Measurements from ENCODE around the gene UBR4.

Gene UBR4

DNA sequence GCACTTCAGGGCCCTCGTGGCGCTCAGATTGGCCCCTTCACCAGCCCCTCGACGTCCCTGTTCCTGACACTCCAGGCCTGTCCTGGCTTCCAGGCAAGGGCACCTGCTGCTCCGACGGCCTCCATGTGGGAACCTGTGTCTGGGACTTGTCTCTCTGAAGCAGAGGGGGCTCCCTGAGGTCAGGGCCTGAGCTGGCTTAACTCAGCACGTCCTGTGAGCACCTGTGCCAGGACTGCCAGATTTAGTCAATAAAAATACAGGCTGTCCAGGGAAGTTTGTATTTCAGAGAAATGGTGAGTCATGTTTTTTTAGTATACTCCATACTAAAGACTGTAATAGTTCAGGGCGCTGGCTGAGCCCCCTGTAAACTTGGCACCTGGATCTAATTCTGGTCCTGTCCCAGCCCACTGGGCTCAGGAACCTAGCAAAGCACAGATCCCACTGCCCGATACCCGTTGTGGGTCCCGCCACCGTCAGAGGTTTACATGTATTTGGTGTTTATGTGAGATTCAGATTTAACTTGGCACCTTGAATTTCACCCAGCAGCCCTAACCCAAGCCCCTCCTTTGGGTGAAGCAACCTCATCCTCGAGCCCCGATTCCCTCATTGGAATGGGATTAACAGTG is 143.7 kb downstream of the UBR4 start:
- no CpG with 5 or more reads among the region's 14 CpGs for WGBS, 2 donors (ENCODE audit: extremely low coverage in 2 of 2, insufficient read length in 2 of 2, insufficient replicate concordance in 1 of 2)
- H3K27ac ChIP-seq (replicated peaks; ENCODE audit: low read length), result no peak overlapping the region

DNA sequence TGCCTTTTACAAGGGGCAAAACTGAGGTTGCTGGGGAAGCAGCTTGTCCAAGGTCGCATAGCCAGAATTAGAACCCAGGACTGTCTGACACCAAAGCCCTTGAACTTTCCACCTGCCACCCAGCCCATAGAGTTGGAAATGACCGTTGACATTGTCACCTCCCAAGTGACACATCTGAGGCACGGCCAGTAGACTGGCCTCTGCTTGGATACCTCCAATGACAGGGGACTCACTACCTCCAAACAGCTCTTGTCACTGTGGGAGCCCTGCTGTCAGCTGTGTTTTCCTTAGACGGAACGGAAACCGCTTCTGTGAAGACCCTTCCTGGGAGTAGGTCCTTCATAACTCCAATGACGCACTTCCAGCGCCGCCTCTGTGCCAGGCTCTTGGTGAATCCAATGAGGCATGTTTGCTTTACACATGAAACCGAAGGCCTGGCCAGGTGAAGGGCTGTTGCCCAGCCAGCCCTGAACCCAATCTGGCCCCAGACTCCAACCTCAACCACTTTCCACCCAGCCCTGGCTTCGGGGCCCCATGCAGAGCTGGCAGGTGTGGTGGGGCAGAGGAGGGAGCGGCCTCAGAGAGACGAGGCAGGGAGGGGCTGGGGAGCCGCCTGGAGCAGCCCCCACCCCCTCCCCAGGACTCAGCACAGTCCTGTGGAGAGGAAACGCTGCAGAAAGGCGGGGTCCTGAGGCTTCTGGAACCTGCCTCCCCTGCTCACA is 144.4 kb downstream of the UBR4 start:
- peak overlapping the region; percentile 76 for H2AK5ac ChIP-seq (ENCODE audit: low read depth, low read length)
- DNase-seq (ENCODE audit: low spot score), result no peak
- no peaks in the 10 kb centered on the region for H3K79me1 ChIP-seq (ENCODE audit: low read depth, low read length)
- no peaks in the 10 kb centered on the region for H3K27me3 ChIP-seq (ENCODE audit: control insufficient read depth in 3 of 3, insufficient read depth in 3 of 3, low read depth in 1 of 3, low read length in 3 of 3)
- no peak overlapping the region for H2BK5ac ChIP-seq (ENCODE audit: low read length)
- H3K36me3 ChIP-seq (replicated peaks in 1 of 2; ENCODE audit: control insufficient read depth in 2 of 2, insufficient read depth in 2 of 2, low read length in 2 of 2), result no peaks in the 10 kb centered on the region
- peak overlapping the region; percentile 77 for H3K18ac ChIP-seq (ENCODE audit: low read length)
- H4K91ac ChIP-seq (ENCODE audit: low read depth, low read length, poor library complexity), result no peak overlapping the region
- no CpG with 5 or more reads among the region's 16 CpGs for WGBS, 2 donors (ENCODE audit: extremely low coverage in 2 of 2, insufficient read length in 2 of 2, insufficient replicate concordance in 1 of 2)
- H2BK12ac ChIP-seq (ENCODE audit: low read length), result no peak overlapping the region
- no peak overlapping the region for H3K4ac ChIP-seq (ENCODE audit: low read length)
- no peak overlapping the region for H3K4me3 ChIP-seq (ENCODE audit: low read length in 2 of 2)
- no peak overlapping the region for H3K27ac ChIP-seq (replicated peaks; ENCODE audit: low read length)
- H3K9ac ChIP-seq (ENCODE audit: low read depth, low read length, poor library complexity), result no peak overlapping the region
- peak overlapping the region; percentile 20 for H3K23ac ChIP-seq (ENCODE audit: low read depth, low read length, poor library complexity)
- no peak overlapping the region for H3K4me2 ChIP-seq (ENCODE audit: insufficient read depth, low read length, poor library complexity, severe bottlenecking)
- H3K14ac ChIP-seq (ENCODE audit: low read length), result peak overlapping the region; percentile 33
- no peak overlapping the region for H4K8ac ChIP-seq (ENCODE audit: low read depth, low read length)
- H2BK15ac ChIP-seq (ENCODE audit: low read length), result peak overlapping the region; percentile 55
- H2AFZ ChIP-seq (ENCODE audit: low read length), result peak overlapping the region; percentile 74
- peak overlapping the region; percentile 42 for H2BK120ac ChIP-seq (ENCODE audit: low read depth, low read length)
- H3K4me1 ChIP-seq (ENCODE audit: control insufficient read depth in 2 of 2, insufficient read depth in 1 of 2, low read depth in 1 of 2, low read length in 2 of 2), result peaks cover 12 to 16% of the 10 kb centered on the region in 2 donors
- H3K9me3 ChIP-seq (replicated peaks in 1 of 2; ENCODE audit: control insufficient read depth in 2 of 2, insufficient read depth in 1 of 2, low read depth in 1 of 2, low read length in 2 of 2), result no peaks in the 10 kb centered on the region

More for the DNA sequence above, 143.7 kb downstream of the UBR4 start:
- Histone ChIP-seq H3K4me3 (ENCODE audit: low read length in 2 of 2) (no peak overlapping the region), H3K36me3 (replicated peaks in 1 of 2; ENCODE audit: control insufficient read depth in 2 of 2, insufficient read depth in 2 of 2, low read length in 2 of 2) (no peaks in the 10 kb centered on the region), H3K4me2 (ENCODE audit: insufficient read depth, low read length, poor library complexity, severe bottlenecking) (no peak overlapping the region), H3K79me1 (ENCODE audit: low read depth, low read length) (no peaks in the 10 kb centered on the region), H2AK5ac (ENCODE audit: low read depth, low read length) (peak overlapping the region; percentile 76), H2BK15ac (ENCODE audit: low read length) (no peak overlapping the region), H2BK120ac (ENCODE audit: low read depth, low read length) (peak overlapping the region; percentile 42), H2BK12ac (ENCODE audit: low read length) (peak overlapping the region; percentile 97), H3K27me3 (ENCODE audit: control insufficient read depth in 3 of 3, insufficient read depth in 3 of 3, low read depth in 1 of 3, low read length in 3 of 3) (no peaks in the 10 kb centered on the region), H4K91ac (ENCODE audit: low read depth, low read length, poor library complexity) (no peak overlapping the region), H3K18ac (ENCODE audit: low read length) (peak overlapping the region; percentile 77), H3K23ac (ENCODE audit: low read depth, low read length, poor library complexity) (peak overlapping the region; percentile 20), H2AFZ (ENCODE audit: low read length) (peak overlapping the region; percentile 74), H3K9ac (ENCODE audit: low read depth, low read length, poor library complexity) (peak overlapping the region; percentile 36), H3K4ac (ENCODE audit: low read length) (no peak overlapping the region), H2BK5ac (ENCODE audit: low read length) (no peak overlapping the region), H3K14ac (ENCODE audit: low read length) (peak overlapping the region; percentile 33), H3K4me1 (ENCODE audit: control insufficient read depth in 2 of 2, insufficient read depth in 1 of 2, low read depth in 1 of 2, low read length in 2 of 2) (peaks cover 14 to 16% of the 10 kb centered on the region in 2 donors), H4K8ac (ENCODE audit: low read depth, low read length) (no peak overlapping the region), H3K9me3 (replicated peaks in 1 of 2; ENCODE audit: control insufficient read depth in 2 of 2, insufficient read depth in 1 of 2, low read depth in 1 of 2, low read length in 2 of 2) (no peaks in the 10 kb centered on the region)
- no peak for DNase-seq (ENCODE audit: low spot score)

DNA sequence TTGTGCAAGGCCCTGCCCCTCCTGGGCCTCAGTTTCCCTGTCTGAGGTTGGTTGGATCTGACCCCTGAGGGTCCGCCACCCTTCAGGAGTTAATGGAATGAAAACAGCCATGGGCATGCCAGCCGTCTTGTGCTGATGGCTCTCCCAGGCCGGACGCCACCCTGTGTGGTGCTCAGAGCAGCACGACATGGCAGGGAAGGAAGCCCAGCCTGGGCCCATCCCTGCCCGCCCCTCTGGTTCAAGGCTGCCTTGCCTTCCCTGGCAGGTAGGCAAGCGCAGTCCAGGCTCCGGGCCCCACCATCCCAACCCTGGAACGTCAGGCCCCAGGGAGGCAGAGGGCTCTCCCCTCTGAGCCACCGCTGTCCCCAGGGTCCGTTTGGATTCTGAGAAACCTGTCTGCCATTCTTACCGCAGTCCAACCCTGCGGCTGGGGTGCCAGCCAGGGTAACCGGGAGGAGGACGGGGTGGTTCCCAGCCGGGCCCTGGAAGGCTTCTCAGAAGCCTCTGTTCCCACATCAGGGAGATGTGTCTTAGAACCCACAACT is 145.1 kb downstream of the UBR4 start:
- Histone ChIP-seq H4K8ac (ENCODE audit: low read depth, low read length) (no peak overlapping the region), H3K14ac (ENCODE audit: low read length) (no peak overlapping the region), H3K36me3 (replicated peaks in 1 of 2; ENCODE audit: control insufficient read depth in 2 of 2, insufficient read depth in 2 of 2, low read length in 2 of 2) (no peaks in the 10 kb centered on the region), H2BK5ac (ENCODE audit: low read length) (peak overlapping the region; percentile 79), H4K91ac (ENCODE audit: low read depth, low read length, poor library complexity) (no peak overlapping the region), H3K4me3 (ENCODE audit: low read length in 2 of 2) (no peak overlapping the region), H3K18ac (ENCODE audit: low read length) (peak overlapping the region; percentile 46), H2BK120ac (ENCODE audit: low read depth, low read length) (peak overlapping the region; percentile 43), H3K4ac (ENCODE audit: low read length) (no peak overlapping the region), H2AFZ (ENCODE audit: low read length) (no peak overlapping the region), H3K9ac (ENCODE audit: low read depth, low read length, poor library complexity) (peak overlapping the region; percentile 12), H3K79me1 (ENCODE audit: low read depth, low read length) (no peaks in the 10 kb centered on the region), H3K9me3 (replicated peaks in 1 of 2; ENCODE audit: control insufficient read depth in 2 of 2, insufficient read depth in 1 of 2, low read depth in 1 of 2, low read length in 2 of 2) (no peaks in the 10 kb centered on the region), H2BK12ac (ENCODE audit: low read length) (no peak overlapping the region), H3K23ac (ENCODE audit: low read depth, low read length, poor library complexity) (no peak overlapping the region), H3K4me2 (ENCODE audit: insufficient read depth, low read length, poor library complexity, severe bottlenecking) (no peak overlapping the region), H3K4me1 (ENCODE audit: control insufficient read depth in 2 of 2, insufficient read depth in 1 of 2, low read depth in 1 of 2, low read length in 2 of 2) (peaks cover 11 to 16% of the 10 kb centered on the region in 2 donors), H3K27ac (replicated peaks; ENCODE audit: low read length) (no peak overlapping the region), H3K27me3 (ENCODE audit: control insufficient read depth in 3 of 3, insufficient read depth in 3 of 3, low read depth in 1 of 3, low read length in 3 of 3) (no peaks in the 10 kb centered on the region), H2AK5ac (ENCODE audit: low read depth, low read length) (peak overlapping the region; percentile 72), H2BK15ac (ENCODE audit: low read length) (peak overlapping the region; percentile 55)
- no peak for DNase-seq (ENCODE audit: low spot score)
- no CpG with 5 or more reads among the region's 16 CpGs for WGBS, 2 donors (ENCODE audit: extremely low coverage in 2 of 2, insufficient read length in 2 of 2, insufficient replicate concordance in 1 of 2)

DNA sequence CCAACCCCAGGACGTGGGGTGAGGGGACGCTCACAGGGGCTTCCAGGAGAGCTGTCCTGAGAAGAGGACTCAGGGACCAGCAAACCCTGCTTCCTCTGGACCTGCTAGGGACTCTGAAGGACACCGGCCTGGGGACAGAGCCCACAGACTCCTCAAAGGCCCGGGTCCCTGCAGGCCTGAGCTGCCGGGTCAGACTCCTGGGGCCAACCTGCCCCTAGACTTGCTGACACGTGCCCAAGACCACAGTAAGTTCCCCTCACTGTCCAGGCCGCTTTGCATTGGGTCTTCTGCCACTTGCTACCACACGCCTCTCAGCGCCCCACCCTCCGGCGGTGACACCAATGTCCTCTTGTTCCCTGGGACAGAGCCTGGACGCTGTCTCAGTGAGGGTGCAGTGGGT is 146.9 kb downstream of the UBR4 start:
- no peaks in the 10 kb centered on the region for H3K36me3 ChIP-seq (replicated peaks in 1 of 2; ENCODE audit: control insufficient read depth in 2 of 2, insufficient read depth in 2 of 2, low read length in 2 of 2)
- H2AFZ ChIP-seq (ENCODE audit: low read length), result no peak overlapping the region
- H3K9me3 ChIP-seq (replicated peaks in 1 of 2; ENCODE audit: control insufficient read depth in 2 of 2, insufficient read depth in 1 of 2, low read depth in 1 of 2, low read length in 2 of 2), result no peaks in the 10 kb centered on the region
- no peak overlapping the region for H2BK12ac ChIP-seq (ENCODE audit: low read length)
- no peak overlapping the region for H3K4me3 ChIP-seq (ENCODE audit: low read length in 2 of 2)
- DNase-seq (ENCODE audit: low spot score), result no peak
- no peak overlapping the region for H2BK15ac ChIP-seq (ENCODE audit: low read length)
- no peak overlapping the region for H3K4me2 ChIP-seq (ENCODE audit: insufficient read depth, low read length, poor library complexity, severe bottlenecking)
- H3K18ac ChIP-seq (ENCODE audit: low read length), result peak overlapping the region; percentile 44
- no peak overlapping the region for H3K9ac ChIP-seq (ENCODE audit: low read depth, low read length, poor library complexity)
- peaks cover 0 to 5% (median 0%) of the 10 kb centered on the region in 3 experiments for H3K27me3 ChIP-seq (ENCODE audit: control insufficient read depth in 3 of 3, insufficient read depth in 3 of 3, low read depth in 1 of 3, low read length in 3 of 3)
- peak overlapping the region; percentile 17 for H3K23ac ChIP-seq (ENCODE audit: low read depth, low read length, poor library complexity)
- no peaks in the 10 kb centered on the region for H3K79me1 ChIP-seq (ENCODE audit: low read depth, low read length)
- no peak overlapping the region for H4K8ac ChIP-seq (ENCODE audit: low read depth, low read length)
- no peak overlapping the region for H4K91ac ChIP-seq (ENCODE audit: low read depth, low read length, poor library complexity)
- H3K4ac ChIP-seq (ENCODE audit: low read length), result no peak overlapping the region
- peaks cover 11 to 17% of the 10 kb centered on the region in 2 donors for H3K4me1 ChIP-seq (ENCODE audit: control insufficient read depth in 2 of 2, insufficient read depth in 1 of 2, low read depth in 1 of 2, low read length in 2 of 2)
- no peak overlapping the region for H2BK120ac ChIP-seq (ENCODE audit: low read depth, low read length)
- no peak overlapping the region for H3K27ac ChIP-seq (replicated peaks; ENCODE audit: low read length)
- peak overlapping the region; percentile 77 for H2AK5ac ChIP-seq (ENCODE audit: low read depth, low read length)
- no peak overlapping the region for H3K14ac ChIP-seq (ENCODE audit: low read length)
- no peak overlapping the region for H2BK5ac ChIP-seq (ENCODE audit: low read length)
- WGBS, 2 donors (ENCODE audit: extremely low coverage in 2 of 2, insufficient read length in 2 of 2, insufficient replicate concordance in 1 of 2), result no CpG with 5 or more reads among the region's 12 CpGs

Data from neuronal stem cell (in vitro differentiated cells).